Measurements from ENCODE around the gene CLOCK. TPM values are rescaled to one million over a fixed set of nuclear protein-coding genes. Genes with fewer than 3 reads are reported as not detected.

CLOCK gene
- total and polyA plus RNA-seq, 10 of the 15 experiments (the other 5 are each of a cell fraction or from before 2014, with no cell fraction given) = 2.8 to 11.7 (median 10.4) TPM

DNA sequence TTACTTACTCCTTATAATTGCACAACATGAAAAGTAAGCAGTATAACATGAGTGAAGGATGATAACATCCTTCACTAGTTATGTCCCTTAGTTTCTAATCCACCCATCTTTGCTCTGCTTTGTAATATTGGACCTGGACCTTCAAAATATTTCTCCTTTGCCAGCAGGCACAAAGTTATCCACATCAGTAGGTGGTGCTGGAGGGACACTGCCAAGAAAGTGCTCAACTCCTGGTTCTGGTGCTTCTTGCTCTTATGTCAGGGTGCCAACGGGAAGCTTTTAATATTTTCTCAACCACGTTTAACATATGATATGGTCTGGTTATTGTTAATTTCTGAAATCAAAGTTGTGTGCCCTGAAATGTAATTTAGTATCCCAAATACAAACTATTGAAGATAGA lies 101.9 kb downstream of the CLOCK start:
- WGBS (ENCODE audit: insufficient coverage, insufficient replicate concordance, low lambda C conversion rate, missing lambda C conversion rate) = 44% methylated on average over 2 of the region's 2 CpGs
- CTCF ChIA-PET = interaction anchor here (0.8 to 2.4 kb wide), 9 partner anchors 8 to 232 kb away, joined by 3 to 8 read pairs (median 4); no protein-coding TSS in a partner anchor
- DNase-seq (ENCODE audit: low read depth, low spot score) (no peak), ATAC-seq (no peak), FAIRE-seq (no peak)
- Histone ChIP-seq H2AFZ (ENCODE audit: control insufficient read depth, low read depth, low read length) (no peak overlapping the region), H3K9me3 (replicated peaks; ENCODE audit: control insufficient read depth, insufficient read depth, low read length) (no peaks in the 10 kb centered on the region), H3K4me1 (ENCODE audit: control insufficient read depth, insufficient read depth, low read length) (peaks cover 3% of the 10 kb centered on the region; the same call in 1 of the 2 replicates), H3K79me2 (ENCODE audit: control insufficient read depth, insufficient read depth, low read length) (no peaks in the 10 kb centered on the region), H3K4me3 (no peak overlapping the region), H3K4me2 (ENCODE audit: control insufficient read depth, insufficient read depth) (no peak overlapping the region), H3K9ac (ENCODE audit: control insufficient read depth, insufficient read depth, low read length) (no peak overlapping the region), H4K20me1 (ENCODE audit: control insufficient read depth, insufficient read depth) (no peaks in the 10 kb centered on the region), H3K27me3 (replicated peaks in 1 of 2; ENCODE audit: control insufficient read depth in 2 of 2, insufficient read depth in 2 of 2, low read length in 1 of 2) (no peaks in the 10 kb centered on the region), H3K36me3 (ENCODE audit: control insufficient read depth in 2 of 2, insufficient read depth in 2 of 2, low read length in 1 of 2) (peaks cover 0 to 25% of the 10 kb centered on the region in 2 experiments; a peak in 2 of 4 replicates), H3K27ac (ENCODE audit: control insufficient read depth, insufficient read depth) (no peak overlapping the region)
- SMC1A ChIA-PET (ENCODE audit: uncharacterized antibody, unreplicated experiment) = interaction anchor here (1.0 to 1.2 kb wide), 2 partner anchors 39 to 160 kb away, joined by 3 to 4 read pairs; no protein-coding TSS in a partner anchor
- POLR2A ChIA-PET = no interaction called here
- in situ Hi-C loops (cut with MboI) = no loop called here
- RAD21 ChIA-PET (ENCODE audit: unreplicated experiment) = interaction anchor here (0.6 to 0.7 kb wide), 2 partner anchors 61 to 110 kb away, joined by 3 read pairs; no protein-coding TSS in a partner anchor
- no TSS peak for BruUV-seq (replicated peaks)
- TF ChIP-seq SIN3A (IDR thresholded peaks at IDR 0.05; ENCODE audit: low read depth, low read length) (no peak), RAD21 (IDR thresholded peaks at IDR 0.05; ENCODE audit: insufficient read depth, low read depth, low read length) (peak; percentile 47)
- TF ChIP-seq, protein P1, sequence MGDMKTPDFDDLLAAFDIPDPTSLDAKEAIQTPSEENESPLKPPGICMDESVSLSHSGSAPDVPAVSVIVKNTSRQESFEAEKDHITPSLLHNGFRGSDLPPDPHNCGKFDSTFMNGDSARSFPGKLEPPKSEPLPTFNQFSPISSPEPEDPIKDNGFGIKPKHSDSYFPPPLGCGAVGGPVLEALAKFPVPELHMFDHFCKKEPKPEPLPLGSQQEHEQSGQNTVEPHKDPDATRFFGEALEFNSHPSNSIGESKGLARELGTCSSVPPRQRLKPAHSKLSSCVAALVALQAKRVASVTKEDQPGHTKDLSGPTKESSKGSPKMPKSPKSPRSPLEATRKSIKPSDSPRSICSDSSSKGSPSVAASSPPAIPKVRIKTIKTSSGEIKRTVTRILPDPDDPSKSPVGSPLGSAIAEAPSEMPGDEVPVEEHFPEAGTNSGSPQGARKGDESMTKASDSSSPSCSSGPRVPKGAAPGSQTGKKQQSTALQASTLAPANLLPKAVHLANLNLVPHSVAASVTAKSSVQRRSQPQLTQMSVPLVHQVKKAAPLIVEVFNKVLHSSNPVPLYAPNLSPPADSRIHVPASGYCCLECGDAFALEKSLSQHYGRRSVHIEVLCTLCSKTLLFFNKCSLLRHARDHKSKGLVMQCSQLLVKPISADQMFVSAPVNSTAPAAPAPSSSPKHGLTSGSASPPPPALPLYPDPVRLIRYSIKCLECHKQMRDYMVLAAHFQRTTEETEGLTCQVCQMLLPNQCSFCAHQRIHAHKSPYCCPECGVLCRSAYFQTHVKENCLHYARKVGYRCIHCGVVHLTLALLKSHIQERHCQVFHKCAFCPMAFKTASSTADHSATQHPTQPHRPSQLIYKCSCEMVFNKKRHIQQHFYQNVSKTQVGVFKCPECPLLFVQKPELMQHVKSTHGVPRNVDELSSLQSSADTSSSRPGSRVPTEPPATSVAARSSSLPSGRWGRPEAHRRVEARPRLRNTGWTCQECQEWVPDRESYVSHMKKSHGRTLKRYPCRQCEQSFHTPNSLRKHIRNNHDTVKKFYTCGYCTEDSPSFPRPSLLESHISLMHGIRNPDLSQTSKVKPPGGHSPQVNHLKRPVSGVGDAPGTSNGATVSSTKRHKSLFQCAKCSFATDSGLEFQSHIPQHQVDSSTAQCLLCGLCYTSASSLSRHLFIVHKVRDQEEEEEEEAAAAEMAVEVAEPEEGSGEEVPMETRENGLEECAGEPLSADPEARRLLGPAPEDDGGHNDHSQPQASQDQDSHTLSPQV (IDR thresholded peaks at IDR 0.05) = no peak
- TF ChIP-seq, protein P2, sequence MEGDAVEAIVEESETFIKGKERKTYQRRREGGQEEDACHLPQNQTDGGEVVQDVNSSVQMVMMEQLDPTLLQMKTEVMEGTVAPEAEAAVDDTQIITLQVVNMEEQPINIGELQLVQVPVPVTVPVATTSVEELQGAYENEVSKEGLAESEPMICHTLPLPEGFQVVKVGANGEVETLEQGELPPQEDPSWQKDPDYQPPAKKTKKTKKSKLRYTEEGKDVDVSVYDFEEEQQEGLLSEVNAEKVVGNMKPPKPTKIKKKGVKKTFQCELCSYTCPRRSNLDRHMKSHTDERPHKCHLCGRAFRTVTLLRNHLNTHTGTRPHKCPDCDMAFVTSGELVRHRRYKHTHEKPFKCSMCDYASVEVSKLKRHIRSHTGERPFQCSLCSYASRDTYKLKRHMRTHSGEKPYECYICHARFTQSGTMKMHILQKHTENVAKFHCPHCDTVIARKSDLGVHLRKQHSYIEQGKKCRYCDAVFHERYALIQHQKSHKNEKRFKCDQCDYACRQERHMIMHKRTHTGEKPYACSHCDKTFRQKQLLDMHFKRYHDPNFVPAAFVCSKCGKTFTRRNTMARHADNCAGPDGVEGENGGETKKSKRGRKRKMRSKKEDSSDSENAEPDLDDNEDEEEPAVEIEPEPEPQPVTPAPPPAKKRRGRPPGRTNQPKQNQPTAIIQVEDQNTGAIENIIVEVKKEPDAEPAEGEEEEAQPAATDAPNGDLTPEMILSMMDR (IDR thresholded peaks at IDR 0.05 in 2 of 3, conservative IDR thresholded peaks at IDR 0.05 in 1 of 3; ENCODE audit: control insufficient read depth in 2 of 3, extremely low read depth in 1 of 3, insufficient read depth in 1 of 3, low read depth in 3 of 3, low read length in 3 of 3) = peak; percentile 12 to 39 (median 14); a peak in 4 of 6 replicates
- TF ChIP-seq, protein P3, sequence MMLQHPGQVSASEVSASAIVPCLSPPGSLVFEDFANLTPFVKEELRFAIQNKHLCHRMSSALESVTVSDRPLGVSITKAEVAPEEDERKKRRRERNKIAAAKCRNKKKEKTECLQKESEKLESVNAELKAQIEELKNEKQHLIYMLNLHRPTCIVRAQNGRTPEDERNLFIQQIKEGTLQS (IDR thresholded peaks at IDR 0.05; ENCODE audit: borderline replicate concordance, extremely low read depth, low read depth, low read length) = no peak
- TF ChIP-seq, protein P4, sequence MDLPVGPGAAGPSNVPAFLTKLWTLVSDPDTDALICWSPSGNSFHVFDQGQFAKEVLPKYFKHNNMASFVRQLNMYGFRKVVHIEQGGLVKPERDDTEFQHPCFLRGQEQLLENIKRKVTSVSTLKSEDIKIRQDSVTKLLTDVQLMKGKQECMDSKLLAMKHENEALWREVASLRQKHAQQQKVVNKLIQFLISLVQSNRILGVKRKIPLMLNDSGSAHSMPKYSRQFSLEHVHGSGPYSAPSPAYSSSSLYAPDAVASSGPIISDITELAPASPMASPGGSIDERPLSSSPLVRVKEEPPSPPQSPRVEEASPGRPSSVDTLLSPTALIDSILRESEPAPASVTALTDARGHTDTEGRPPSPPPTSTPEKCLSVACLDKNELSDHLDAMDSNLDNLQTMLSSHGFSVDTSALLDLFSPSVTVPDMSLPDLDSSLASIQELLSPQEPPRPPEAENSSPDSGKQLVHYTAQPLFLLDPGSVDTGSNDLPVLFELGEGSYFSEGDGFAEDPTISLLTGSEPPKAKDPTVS (IDR thresholded peaks at IDR 0.05; ENCODE audit: low read depth, low read length) = no peak
- intact Hi-C loops (cut with micrococcal nuclease; ENCODE audit: unreplicated experiment) = loop anchor here (5.0 to 10.0 kb wide), 2 partner anchors 102 to 290 kb away; partner anchors contain the start of gene CLOCK
